CD8-positive, alpha-beta memory T cell (primary cell): ENCODE results near the gene ATF2. TPM values are rescaled to one million over a fixed set of nuclear protein-coding genes. Genes with fewer than 3 reads are reported as not detected.
A peak's percentile ranks its signal among the peaks of the same experiment; 100 is the strongest.

Experiments
- CTCF ChIA-PET: fragments of 350-600 bp; sonication (Branson Sonifier 250); formaldehyde crosslinking; loops from one replicate; lab custom pipeline; 2021; ENCODE audit warnings: antibody characterized with exemption; lab: Charles Lee
- POLR2A ChIA-PET: fragments of 350-600 bp; sonication (Branson Sonifier 250); formaldehyde crosslinking; loops from one replicate; lab custom pipeline; 2021; ENCODE audit warnings: antibody characterized with exemption; lab: Charles Lee
- DNase-seq, 5 donors: peaks; one replicate each; pipeline versions ENCODE4 v3.0.0 to v3.0.0-alpha.2; 2020 to 2022; ENCODE audit warnings: mixed read lengths in 1 of 5
- H3K27ac ChIP-seq: one replicate; pipeline ENCODE4 v1.7.0; 2013; ENCODE audit warnings: low read depth, mild to moderate bottlenecking, low read length, moderate library complexity
- H3K27me3 ChIP-seq: 2 replicates; pipeline ENCODE4 v1.7.0; 2013; ENCODE audit warnings: low read length, mild to moderate bottlenecking; ENCODE audit not compliant: insufficient read depth, poor library complexity, severe bottlenecking
- H3K36me3 ChIP-seq: 2 replicates; pipeline ENCODE4 v1.7.0; 2013; ENCODE audit warnings: mild to moderate bottlenecking, low read length, moderate library complexity; ENCODE audit not compliant: insufficient read depth
- H3K4me1 ChIP-seq: 2 replicates; pipeline ENCODE4 v1.7.0; 2013; ENCODE audit warnings: mild to moderate bottlenecking, low read length, moderate library complexity; ENCODE audit not compliant: insufficient read depth
- H3K4me3 ChIP-seq: 2 replicates; pipeline ENCODE4 v1.7.0; 2013; ENCODE audit warnings: mild to moderate bottlenecking, low read length
- H3K9me3 ChIP-seq: 2 replicates; pipeline ENCODE4 v1.7.0; 2013; ENCODE audit warnings: mild to moderate bottlenecking, low read length
- H3K27ac Mint-ChIP-seq, 8 donors: one replicate each; pipeline ENCODE4 v1.8.0; 2020 to 2021; ENCODE audit warnings: mixed read lengths in 8 of 8, mild to moderate bottlenecking in 6 of 8, inconsistent platforms in 3 of 8, moderate library complexity in 3 of 8
- H3K27me3 Mint-ChIP-seq, 2 donors: one replicate each; pipeline ENCODE4 v1.8.0; 2020 to 2021; ENCODE audit warnings: mixed read lengths in 2 of 2, mild to moderate bottlenecking in 1 of 2, moderate library complexity in 1 of 2
- H3K36me3 Mint-ChIP-seq, 3 donors: one replicate each; pipeline ENCODE4 v1.8.0; 2020 to 2021; ENCODE audit warnings: mixed read lengths in 3 of 3, inconsistent platforms in 1 of 3, mild to moderate bottlenecking in 1 of 3
- H3K4me1 Mint-ChIP-seq, 3 donors: one replicate each; pipeline ENCODE4 v1.8.0; 2020 to 2021; ENCODE audit warnings: mixed read lengths in 3 of 3, inconsistent platforms in 1 of 3, mild to moderate bottlenecking in 1 of 3
- H3K4me3 Mint-ChIP-seq, 7 donors: one replicate each; pipeline ENCODE4 v1.8.0; 2020 to 2021; ENCODE audit warnings: mixed read lengths in 7 of 7, mild to moderate bottlenecking in 6 of 7, moderate library complexity in 4 of 7, inconsistent platforms in 2 of 7
- H3K9me3 Mint-ChIP-seq, 5 donors: one replicate each; pipeline ENCODE4 v1.8.0; 2020 to 2022; ENCODE audit warnings: mixed read lengths in 5 of 5, mild to moderate bottlenecking in 3 of 5, moderate library complexity in 2 of 5, inconsistent platforms in 1 of 5
- polyA plus RNA-seq: library from polyadenylated mRNA; unstranded; fragments of 300-500 nt; fragmentation: Illumina TruSeq; gene quantifications from one replicate; pipeline ENCODE4 v1.2.3, GENCODE V29; 2021
- total RNA-seq, 2 experiments: library from RNA; stranded (reverse); gene quantifications; one replicate each; pipeline ENCODE4 v1.2.3, GENCODE V29; 2021

ATF2 gene
- total and polyA plus RNA-seq, 3 experiments from 2014 or later = 37.3 to 51.0 (median 50.1) TPM

DNA sequence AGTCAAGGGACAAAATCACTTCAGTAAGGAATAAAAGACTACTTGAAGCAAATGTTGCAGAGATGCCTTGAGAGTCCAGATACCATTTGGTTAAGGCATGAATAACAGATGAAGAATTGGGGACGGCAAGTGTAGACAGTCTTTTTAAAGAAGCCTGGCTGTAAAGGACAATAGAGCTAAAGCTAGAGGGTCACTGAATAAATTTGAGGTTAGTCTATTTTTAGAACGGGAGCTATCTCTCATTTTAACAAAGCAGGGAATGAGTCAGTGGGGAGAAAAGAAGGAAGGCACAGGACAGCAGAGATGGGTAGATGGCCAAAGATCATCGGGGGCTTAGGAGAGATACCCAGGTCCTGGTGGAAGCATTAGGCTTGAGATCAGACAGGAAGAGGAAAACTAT, 132.2 kb downstream of the ATF2 start:
- POLR2A ChIA-PET = no interaction called here
- no peaks in the 10 kb centered on the region for H3K9me3 ChIP-seq
- H3K27ac Mint-ChIP-seq = no peak overlapping the region
- H3K4me1 Mint-ChIP-seq = peaks cover 6 to 12% (median 7%) of the 10 kb centered on the region in 3 donors
- no peak for DNase-seq
- H3K27ac ChIP-seq = no peak overlapping the region
- H3K9me3 Mint-ChIP-seq = no peaks in the 10 kb centered on the region
- H3K27me3 Mint-ChIP-seq = peaks cover 0 to 2% of the 10 kb centered on the region in 2 donors
- peaks cover 0 to 2% (median 0%) of the 10 kb centered on the region in 3 donors for H3K36me3 Mint-ChIP-seq
- no peaks in the 10 kb centered on the region for H3K4me1 ChIP-seq
- H3K4me3 ChIP-seq = no peak overlapping the region
- CTCF ChIA-PET = no interaction called here
- H3K27me3 ChIP-seq = no peaks in the 10 kb centered on the region
- H3K36me3 ChIP-seq = no peaks in the 10 kb centered on the region
- H3K4me3 Mint-ChIP-seq = no peak overlapping the region

DNA sequence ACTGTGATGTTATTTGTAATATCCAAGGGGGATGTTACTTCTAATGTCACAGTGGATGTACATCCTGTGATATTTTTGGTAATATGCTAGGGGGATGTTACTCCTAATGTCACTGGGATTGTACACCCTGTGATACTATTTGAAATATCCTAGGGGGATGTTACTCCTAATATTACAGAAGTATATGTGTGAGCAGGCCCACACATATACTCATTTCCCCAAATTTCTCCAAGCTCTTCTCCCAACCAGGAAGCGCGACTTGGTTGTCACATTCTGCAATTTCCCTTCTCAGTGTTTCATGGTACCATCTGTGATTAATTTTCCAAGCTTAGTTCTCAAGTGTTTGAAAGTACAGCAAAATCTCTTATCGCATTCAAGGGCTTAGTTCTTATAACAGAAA, 133.3 kb downstream of the ATF2 start:
- ChIA-PET POLR2A (no interaction called here), CTCF (no interaction called here)
- no peak overlapping the region for H3K27ac ChIP-seq
- H3K9me3 Mint-ChIP-seq = no peaks in the 10 kb centered on the region
- DNase-seq = no peak
- H3K36me3 Mint-ChIP-seq = peaks cover 0 to 2% (median 0%) of the 10 kb centered on the region in 3 donors
- H3K4me3 Mint-ChIP-seq = no peak overlapping the region
- no peaks in the 10 kb centered on the region for H3K9me3 ChIP-seq
- peaks cover 0 to 2% of the 10 kb centered on the region in 2 donors for H3K27me3 Mint-ChIP-seq
- no peaks in the 10 kb centered on the region for H3K4me1 ChIP-seq
- H3K4me3 ChIP-seq = no peak overlapping the region
- no peaks in the 10 kb centered on the region for H3K27me3 ChIP-seq
- H3K36me3 ChIP-seq = no peaks in the 10 kb centered on the region
- peaks cover 6 to 12% (median 7%) of the 10 kb centered on the region in 3 donors for H3K4me1 Mint-ChIP-seq
- H3K27ac Mint-ChIP-seq = no peak overlapping the region

- CTCF ChIA-PET = interaction anchor here (1.1 kb wide), 1 partner anchor 332 kb away, joined by 5 read pairs; no protein-coding TSS in a partner anchor
- POLR2A ChIA-PET = no interaction called here
- H3K4me1 Mint-ChIP-seq = no peaks in the 10 kb centered on the region
- H3K9me3 Mint-ChIP-seq = no peaks in the 10 kb centered on the region
- H3K4me3 Mint-ChIP-seq = no peak overlapping the region
- Histone ChIP-seq H3K4me1 (no peaks in the 10 kb centered on the region), H3K4me3 (no peak overlapping the region), H3K9me3 (no peaks in the 10 kb centered on the region), H3K36me3 (no peaks in the 10 kb centered on the region), H3K27ac (no peak overlapping the region), H3K27me3 (no peaks in the 10 kb centered on the region)
- peak overlapping the region in 1 of 8 donors; percentile 5 for H3K27ac Mint-ChIP-seq
- DNase-seq = no peak
- H3K27me3 Mint-ChIP-seq = no peaks in the 10 kb centered on the region
- H3K36me3 Mint-ChIP-seq = no peaks in the 10 kb centered on the region
These were observed 137.4 kb downstream of the ATF2 start for GRCh38 chr2:175030380-175031271.

DNA sequence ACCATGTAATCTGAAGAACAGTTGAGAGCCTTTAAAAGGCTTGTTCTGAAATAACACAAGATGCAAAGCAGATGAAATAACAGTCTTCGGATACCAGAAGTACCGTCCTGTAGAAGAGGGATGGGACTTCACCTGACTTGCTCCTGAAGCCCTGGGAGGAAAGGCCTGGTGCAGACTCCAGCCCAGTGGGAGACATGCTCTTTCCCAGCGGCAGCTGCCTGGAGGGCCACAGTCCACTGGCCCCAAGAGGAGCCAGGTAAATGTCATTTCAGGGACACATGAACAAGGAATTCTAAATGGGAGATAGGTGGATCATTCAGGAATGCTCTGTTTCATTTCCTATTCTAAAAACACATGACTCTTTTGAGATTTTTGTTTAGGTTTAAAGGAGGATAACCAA, 140.2 kb downstream of the ATF2 start:
- no peaks in the 10 kb centered on the region for H3K36me3 ChIP-seq
- CTCF ChIA-PET = no interaction called here
- no peaks in the 10 kb centered on the region for H3K27me3 Mint-ChIP-seq
- no peak overlapping the region for H3K27ac ChIP-seq
- no peaks in the 10 kb centered on the region for H3K9me3 Mint-ChIP-seq
- DNase-seq = no peak
- peaks cover 0 to 5% (median 0%) of the 10 kb centered on the region in 3 donors for H3K36me3 Mint-ChIP-seq
- no peak overlapping the region for H3K4me3 ChIP-seq
- no peaks in the 10 kb centered on the region for H3K4me1 Mint-ChIP-seq
- no peak overlapping the region for H3K4me3 Mint-ChIP-seq
- H3K4me1 ChIP-seq = no peaks in the 10 kb centered on the region
- no peak overlapping the region for H3K27ac Mint-ChIP-seq
- H3K27me3 ChIP-seq = no peaks in the 10 kb centered on the region
- POLR2A ChIA-PET = no interaction called here
- H3K9me3 ChIP-seq = no peaks in the 10 kb centered on the region

- H3K4me3 Mint-ChIP-seq = no peak overlapping the region
- no peaks in the 10 kb centered on the region for H3K27me3 ChIP-seq
- H3K4me1 Mint-ChIP-seq = no peaks in the 10 kb centered on the region
- H3K36me3 ChIP-seq = no peaks in the 10 kb centered on the region
- H3K36me3 Mint-ChIP-seq = peaks cover 0 to 5% (median 0%) of the 10 kb centered on the region in 3 donors
- no peak overlapping the region for H3K4me3 ChIP-seq
- no peaks in the 10 kb centered on the region for H3K9me3 ChIP-seq
- POLR2A ChIA-PET = no interaction called here
- peaks cover 0 to 3% of the 10 kb centered on the region in 2 donors for H3K27me3 Mint-ChIP-seq
- no peaks in the 10 kb centered on the region for H3K4me1 ChIP-seq
- DNase-seq = no peak
- H3K27ac Mint-ChIP-seq = no peak overlapping the region
- H3K9me3 Mint-ChIP-seq = no peaks in the 10 kb centered on the region
- no peak overlapping the region for H3K27ac ChIP-seq
- CTCF ChIA-PET = no interaction called here
These were observed 141.6 kb downstream of the ATF2 start for GRCh38 chr2:175026385-175026784.

- Mint-ChIP-seq H3K36me3 (peaks cover 0 to 5% (median 0%) of the 10 kb centered on the region in 3 donors), H3K27ac (no peak overlapping the region), H3K4me1 (no peaks in the 10 kb centered on the region), H3K27me3 (peaks cover 0 to 4% of the 10 kb centered on the region in 2 donors), H3K9me3 (no peaks in the 10 kb centered on the region), H3K4me3 (no peak overlapping the region)
- no peak overlapping the region for H3K4me3 ChIP-seq
- ChIA-PET CTCF (no interaction called here), POLR2A (no interaction called here)
- H3K27me3 ChIP-seq = no peaks in the 10 kb centered on the region
- H3K27ac ChIP-seq = no peak overlapping the region
- no peaks in the 10 kb centered on the region for H3K9me3 ChIP-seq
- H3K4me1 ChIP-seq = no peaks in the 10 kb centered on the region
- no peaks in the 10 kb centered on the region for H3K36me3 ChIP-seq
- no peak for DNase-seq
These were observed 142.1 kb downstream of the ATF2 start for GRCh38 chr2:175025946-175026345.

DNA sequence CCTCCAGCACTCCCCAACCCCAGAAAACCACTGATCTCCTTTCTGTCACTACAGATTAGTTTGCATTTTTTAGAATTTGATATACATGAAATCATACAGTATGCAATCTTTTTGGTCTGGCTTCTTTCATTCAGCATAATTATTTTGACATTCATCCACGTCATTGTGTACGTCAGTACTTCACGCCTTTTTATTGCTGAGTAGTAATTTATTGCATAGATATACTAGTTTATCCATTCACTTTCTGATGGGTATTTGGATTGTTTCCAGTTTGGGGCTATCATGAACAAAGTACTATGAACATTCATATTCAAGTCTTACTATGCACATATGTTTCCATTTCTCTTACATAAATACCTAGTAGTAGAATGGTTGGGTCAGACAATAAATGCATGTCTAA, 142.8 kb downstream of the ATF2 start:
- peaks cover 0 to 5% (median 0%) of the 10 kb centered on the region in 3 donors for H3K36me3 Mint-ChIP-seq
- Histone ChIP-seq H3K27ac (no peak overlapping the region), H3K9me3 (no peaks in the 10 kb centered on the region), H3K36me3 (no peaks in the 10 kb centered on the region), H3K4me3 (no peak overlapping the region), H3K4me1 (no peaks in the 10 kb centered on the region), H3K27me3 (no peaks in the 10 kb centered on the region)
- DNase-seq = no peak
- H3K4me3 Mint-ChIP-seq = no peak overlapping the region
- H3K27me3 Mint-ChIP-seq = peaks cover 0 to 4% of the 10 kb centered on the region in 2 donors
- ChIA-PET CTCF (no interaction called here), POLR2A (no interaction called here)
- H3K9me3 Mint-ChIP-seq = no peaks in the 10 kb centered on the region
- no peak overlapping the region for H3K27ac Mint-ChIP-seq
- no peaks in the 10 kb centered on the region for H3K4me1 Mint-ChIP-seq

GRCh38 chr2:175022923-175023322, 145.1 kb downstream of the ATF2 start:
- DNase-seq = no peak
- Mint-ChIP-seq H3K4me3 (no peak overlapping the region), H3K27me3 (peaks cover 0 to 4% of the 10 kb centered on the region in 2 donors), H3K27ac (no peak overlapping the region), H3K4me1 (no peaks in the 10 kb centered on the region), H3K36me3 (peaks cover 0 to 5% (median 0%) of the 10 kb centered on the region in 3 donors), H3K9me3 (no peaks in the 10 kb centered on the region)
- H3K4me1 ChIP-seq = no peaks in the 10 kb centered on the region
- no peak overlapping the region for H3K4me3 ChIP-seq
- no peaks in the 10 kb centered on the region for H3K27me3 ChIP-seq
- CTCF ChIA-PET = no interaction called here
- H3K9me3 ChIP-seq = no peaks in the 10 kb centered on the region
- POLR2A ChIA-PET = no interaction called here
- H3K36me3 ChIP-seq = no peaks in the 10 kb centered on the region
- H3K27ac ChIP-seq = no peak overlapping the region
